Measurements from ENCODE around the gene SOWAHD.
A peak's percentile ranks its signal among the peaks of the same experiment; 100 is the strongest.
"Not testable (repeated sequence)": the region's sequence is repeated elsewhere in the genome, so short reads cannot be mapped to it uniquely, and the experiment has no call there.

The SOWAHD gene

GRCh38 chrX:119758731-119759247 lies 401 bp downstream of the SOWAHD start:
- DNase-seq (ENCODE audit: low read depth) = no peak

GRCh38 chrX:119759248-119759766 lies 919 bp downstream of the SOWAHD start:
- DNase-seq (ENCODE audit: low read depth) = no peak

GRCh38 chrX:119760026-119760877 lies 1.9 kb downstream of the SOWAHD start:
- DNase-seq (ENCODE audit: low read depth) = no peak

GRCh38 chrX:119762718-119763117 lies 4.3 kb downstream of the SOWAHD start:
- DNase-seq (ENCODE audit: low read depth) = no peak

GRCh38 chrX:119763181-119763580 lies 4.8 kb downstream of the SOWAHD start:
- DNase-seq (ENCODE audit: low read depth) = no peak

GRCh38 chrX:119763836-119764387 lies 5.5 kb downstream of the SOWAHD start:
- no peak for DNase-seq (ENCODE audit: low read depth)

- DNase-seq (ENCODE audit: low read depth) = not testable (repeated sequence)
These were observed 10.0 kb downstream of the SOWAHD start for GRCh38 chrX:119768436-119768835.

- not testable (repeated sequence) for DNase-seq (ENCODE audit: low read depth)
These were observed 11.0 kb downstream of the SOWAHD start for GRCh38 chrX:119769388-119769787.

- DNase-seq (ENCODE audit: low read depth) = no peak
These were observed 17.3 kb downstream of the SOWAHD start for GRCh38 chrX:119775517-119776238.

- DNase-seq (ENCODE audit: low read depth) = no peak
These were observed 20.4 kb downstream of the SOWAHD start for GRCh38 chrX:119778829-119779228.

- DNase-seq (ENCODE audit: low read depth) = no peak
These were observed 24.6 kb downstream of the SOWAHD start for GRCh38 chrX:119783026-119783425.

GRCh38 chrX:119784747-119785446 lies 26.5 kb downstream of the SOWAHD start:
- no peak for DNase-seq (ENCODE audit: low read depth)

GRCh38 chrX:119790977-119791436 lies 32.6 kb downstream of the SOWAHD start:
- peak; percentile 23 for DNase-seq (ENCODE audit: low read depth)

GRCh38 chrX:119791437-119792231 lies 33.2 kb downstream of the SOWAHD start, which contains the start of gene RPL39:
TSS of gene RPL39 (minus strand) at chrX:119791630. CDS start at chrX:119791576, 54 bp downstream.
- peak; percentile 59 for DNase-seq (ENCODE audit: low read depth)

- DNase-seq (ENCODE audit: low read depth) = no peak
These were observed 43.1 kb downstream of the SOWAHD start for GRCh38 chrX:119801253-119802221.

- no peak for DNase-seq (ENCODE audit: low read depth)
These were observed 44.2 kb downstream of the SOWAHD start for GRCh38 chrX:119802546-119802945.

GRCh38 chrX:119808461-119808860 lies 50.1 kb downstream of the SOWAHD start:
- DNase-seq (ENCODE audit: low read depth) = not testable (repeated sequence)

- DNase-seq (ENCODE audit: low read depth) = no peak
These were observed 50.8 kb downstream of the SOWAHD start for GRCh38 chrX:119809185-119809666.

All from stimulated activated CD8-positive, alpha-beta memory T cell treated with anti-CD3 and anti-CD28 coated beads, Interleukin-12 subunit alpha, Interleukin-12 subunit beta, amount 100 ng/mL, for 4 hours (primary cell).